K562 (cell line): ENCODE measurements around the gene MRPL54. TPM values are rescaled to one million over a fixed set of nuclear protein-coding genes. Genes with fewer than 3 reads are reported as not detected.

Experiments used
- ATAC-seq: fragments of 200-7000 bp; cut with Tn5 transposase; 3 replicates; pipeline ENCODE4 v1.9.1; 2020; ENCODE audit warnings: moderate library complexity
- BruUV-seq: library from RNA; stranded (reverse); fragments of 400-500 nt; replicated peaks from 2 replicates; lab custom pipeline; 2021; lab: Mats Ljungman, UMichigan
- CTCF ChIA-PET: fragments of 300-600 bp; formaldehyde crosslinking; extraction: SDS; loops from one replicate; lab custom pipeline; 2021; ENCODE audit warnings: low intra/inter-chr PET ratio; lab: Yijun Ruan, JAX
- POLR2A ChIA-PET: fragments of 300-600, 350-650 bp; sonication (Branson Sonifier 250); formaldehyde crosslinking; extraction: SDS; loops from one replicate; lab custom pipeline; 2021; ENCODE audit warnings: antibody characterized with exemption, inconsistent platforms; lab: Yijun Ruan, JAX
- DNase-seq, 4 experiments: peaks; one replicate each; pipeline versions ENCODE4 v3.0.0 to v3.0.0-alpha.2; 2011 to 2018; ENCODE audit warnings: low spot score in 3 of 4, mixed read lengths in 3 of 4; ENCODE audit errors: extremely low read depth in 1 of 4
- FAIRE-seq: peaks from 2 replicates; lab custom pipeline; 2011; peaks lifted over from hg19 to GRCh38; lab: Jason Lieb, UNC
- H2AFZ ChIP-seq: 2 replicates; pipeline ENCODE4 v1.6.0; 2011; ENCODE audit warnings: low read depth, low read length, control low read depth, inconsistent platforms
- H3K27ac ChIP-seq: fragments of 200-600 bp; 3 replicates; pipeline ENCODE4 v1.8.0; 2011; ENCODE audit warnings: low read depth, mild to moderate bottlenecking, control low read depth, inconsistent platforms, low read length, moderate library complexity, mixed read lengths; ENCODE audit errors: extremely low read depth
- H3K27me3 ChIP-seq, 2 experiments: fragments of 300-600 bp in 1 of 2; 2 replicates in 1 of 2; 3 replicates in 1 of 2; pipeline versions ENCODE4 v1.6.0 to v1.8.0; 2011; ENCODE audit warnings: inconsistent platforms in 2 of 2, low read length in 2 of 2, mild to moderate bottlenecking in 1 of 2, mixed read lengths in 1 of 2, moderate library complexity in 1 of 2; ENCODE audit not compliant: control insufficient read depth in 2 of 2, insufficient read depth in 2 of 2
- H3K36me3 ChIP-seq: fragments of 300-600 bp; 3 replicates; pipeline ENCODE4 v1.8.0; 2011; ENCODE audit warnings: mild to moderate bottlenecking, low read length, inconsistent platforms; ENCODE audit not compliant: control insufficient read depth, insufficient read depth
- H3K4me1 ChIP-seq, 2 experiments: fragments of 200-600 bp in 1 of 2; replicated peaks in 1 of 2; 2 replicates in 1 of 2; 3 replicates in 1 of 2; pipeline versions ENCODE4 v1.5.1 to v1.8.0; 2011; ENCODE audit warnings: inconsistent platforms in 2 of 2, low read length in 2 of 2, mild to moderate bottlenecking in 1 of 2, mixed read lengths in 1 of 2, moderate library complexity in 1 of 2; ENCODE audit not compliant: control insufficient read depth in 2 of 2, insufficient read depth in 2 of 2
- H3K4me2 ChIP-seq: 2 replicates; pipeline ENCODE4 v1.6.1; 2011; ENCODE audit warnings: low read length, control low read depth, inconsistent platforms, mixed read lengths; ENCODE audit not compliant: insufficient read depth
- H3K4me3 ChIP-seq: fragments of 200-600 bp; sonication (generic), shearing (Covaris generic); 2 replicates; pipeline ENCODE4 v1.5.1; 2016; ENCODE audit warnings: control low read depth, inconsistent platforms
- H3K79me2 ChIP-seq: fragments of 200-600 bp; 3 replicates; pipeline ENCODE4 v1.8.0; 2011; ENCODE audit warnings: low read length, inconsistent platforms; ENCODE audit not compliant: control insufficient read depth, insufficient read depth
- H3K9ac ChIP-seq, 2 experiments: 2 replicates each; pipeline versions ENCODE4 v1.6.0 to v1.6.1; 2011; ENCODE audit warnings: low read depth in 2 of 2, low read length in 2 of 2, control low read depth in 1 of 2, inconsistent platforms in 1 of 2, mild to moderate bottlenecking in 1 of 2, mixed read lengths in 1 of 2; ENCODE audit not compliant: insufficient read depth in 1 of 2
- H3K9me1 ChIP-seq: one replicate; pipeline ENCODE4 v1.6.0; 2011; ENCODE audit warnings: inconsistent platforms, mild to moderate bottlenecking, low read length, moderate library complexity; ENCODE audit not compliant: control insufficient read depth, insufficient read depth
- H3K9me3 ChIP-seq: replicated peaks from 2 replicates; pipeline ENCODE4 v1.5.1; 2011; ENCODE audit warnings: low read depth, low read length, inconsistent platforms; ENCODE audit not compliant: control insufficient read depth, insufficient read depth
- H4K20me1 ChIP-seq: replicated peaks from 2 replicates; pipeline ENCODE4 v1.6.1; 2011; ENCODE audit warnings: low read length, inconsistent platforms, mixed read lengths; ENCODE audit not compliant: control insufficient read depth, insufficient read depth
- FOXM1 ChIP-seq, 2 experiments: fragments of 450-650 bp in 1 of 2; sonication (generic) in 1 of 2; formaldehyde crosslinking in 1 of 2; IDR thresholded peaks; 2 replicates each; pipeline versions ENCODE4 v1.6.1 to v1.9.0; 2017 to 2022; ENCODE audit warnings: low read depth in 2 of 2, mild to moderate bottlenecking in 2 of 2, missing genetic modification reagents in 1 of 2, moderate library complexity in 1 of 2
- MIER1 ChIP-seq: fragments of 450-650 bp; IDR thresholded peaks from 2 replicates; pipeline ENCODE4 v1.6.1; 2016; ENCODE audit warnings: antibody characterized with exemption, mild to moderate bottlenecking, low read depth
- SAFB2 ChIP-seq: fragments of 200-400 bp; formaldehyde crosslinking; IDR thresholded peaks from 2 replicates; pipeline ENCODE4 v1.6.1; 2018; ENCODE audit warnings: borderline replicate concordance, low read length, low read depth, moderate library complexity; ENCODE audit not compliant: severe bottlenecking
- WGBS: fragments of 100-300 bp; shearing (Covaris generic); methylation state at CpG from one replicate; pipeline ENCODE4 v1.1.6; 2016; ENCODE audit warnings: low coverage, mixed read lengths; ENCODE audit not compliant: insufficient coverage; ENCODE audit errors: missing lambda C conversion rate; 5-methylcytosine and 5-hydroxymethylcytosine counted together
- in situ Hi-C: fragments of 300-500 bp; cut with MboI; formaldehyde crosslinking; loops from 4 replicates; pipeline ENCODE4 v1.15.0; 2018; ENCODE audit warnings: inconsistent platforms, mixed read lengths
- intact Hi-C: fragments of 100-400 bp; cut with micrococcal nuclease; formaldehyde crosslinking; loops from 2 replicates; pipeline ENCODE4 v1.14.2; 2022
- polyA plus RNA-seq, 8 experiments: library from polyadenylated mRNA; depleted of rRNA in 4 of 8; stranded (reverse) in 5 of 8; unstranded in 3 of 8; fragments of >200 nt; fragmentation: Nextera tagmentation in 2 of 8; fragmentation: Illumina TruSeq in 1 of 8; extraction: Ambion mirVana in 2 of 8; extraction: Trizol in 1 of 8; gene quantifications; 2 replicates each; pipeline versions ENCODE4 v1.2.1 to v1.2.3, GENCODE V29; 2011 to 2014; ENCODE audit warnings: inconsistent platforms in 1 of 8, missing spikeins in 1 of 8
- total RNA-seq, 7 experiments: library from RNA; depleted of rRNA in 6 of 7; stranded (reverse); fragments of >200 nt in 6 of 7; fragmentation: Illumina TruSeq in 2 of 7; extraction: Trizol in 2 of 7; gene quantifications; 2 replicates each; pipeline versions ENCODE4 v1.2.1 to v1.2.3, GENCODE V29; 2011 to 2021; ENCODE audit warnings: low replicate concordance in 1 of 7

Gene MRPL54
- total and polyA plus RNA-seq, 9 of the 15 experiments (the other 6 are each of a cell fraction or from before 2014, with no cell fraction given), result 3.5 to 120 (median 56.9) TPM

DNA sequence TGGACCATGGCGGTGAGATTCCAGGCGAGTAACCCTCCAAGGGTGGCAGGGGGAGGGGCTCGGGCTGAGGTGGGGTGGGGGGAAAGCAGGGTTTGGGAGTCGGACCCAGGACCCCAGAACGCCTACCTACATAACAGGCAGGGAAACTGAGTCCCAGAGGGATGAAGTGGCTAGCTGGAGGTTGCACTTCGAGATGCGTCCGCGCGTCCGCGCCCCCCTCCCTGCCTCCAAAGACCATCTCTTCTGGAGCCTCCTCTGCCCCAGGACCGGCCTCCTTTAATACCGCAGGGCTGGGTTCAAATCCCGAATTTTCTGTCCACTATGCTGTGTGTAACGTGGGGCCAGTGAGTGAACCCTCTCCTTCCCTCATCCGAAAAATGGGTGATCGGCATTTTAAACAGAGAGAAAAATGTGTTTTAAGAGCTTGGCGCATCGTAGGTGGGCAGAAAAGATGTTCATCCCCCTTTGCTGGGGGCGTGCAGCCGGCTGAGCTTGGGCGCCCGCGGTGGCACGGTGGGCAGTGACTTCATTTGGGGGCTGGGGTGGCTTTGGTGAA is 40.5 kb upstream of the MRPL54 start:
- TF ChIP-seq MIER1 (no peak), FOXM1 (IDR thresholded peaks at IDR 0.05; ENCODE audit: low read depth) (no peak), FOXM1 (CRISPR knock-in tag; IDR thresholded peaks at IDR 0.05; ENCODE audit: low read depth) (0 out of 2 replicates have a peak, but pooled peaks have one; percentile 10), SAFB2 (no peak)
- intact Hi-C loops, result loop anchor here (2.0 to 5.0 kb wide), 3 partner anchors 41 to 125 kb away; partner anchors contain the start of gene MRPL54
- Histone ChIP-seq H3K9me1 (no peaks in the 10 kb centered on the region), H3K27ac (no peak overlapping the region), H4K20me1 (no peaks in the 10 kb centered on the region), H3K4me3 (0 out of 2 replicates have a peak overlapping the region, but pooled peaks have one; percentile 10), H3K9ac (peak overlapping the region in 1 of 2 experiments; percentile 43; a peak in 1 of 4 replicates), H3K4me2 (peak overlapping the region; percentile 30), H3K9me3 (no peaks in the 10 kb centered on the region), H3K4me1 (peaks cover 7 to 31% of the 10 kb centered on the region in 2 experiments; a peak in 3 of 5 replicates), H3K27me3 (no peaks in the 10 kb centered on the region), H2AFZ (no peak overlapping the region), H3K79me2 (no peaks in the 10 kb centered on the region), H3K36me3 (no peaks in the 10 kb centered on the region)
- POLR2A ChIA-PET, result interaction anchor here (0.6 kb wide), 1 partner anchor 1245 kb away, joined by 4 read pairs; no protein-coding TSS in a partner anchor
- in situ Hi-C loops, result no loop called here
- no peak for ATAC-seq
- CTCF ChIA-PET, result no interaction called here
- BruUV-seq, result no TSS peak
- no peak for FAIRE-seq
- DNase-seq, result peak in 1 of 4 experiments; percentile 3
- WGBS, result 12% methylated on average over 22 of the region's 26 CpGs
